Ureter (tissue), 1 donor: ENCODE measurements around the gene RASA3. TPM values are rescaled to one million over a fixed set of nuclear protein-coding genes. Genes with fewer than 3 reads are reported as not detected.

Experiments used
- DNase-seq: peaks from one replicate; pipeline ENCODE4 v3.0.0-alpha.2; 2020; ENCODE audit warnings: low spot score
- total RNA-seq: library from RNA; stranded (reverse); gene quantifications from one replicate; pipeline ENCODE4 v1.2.4, GENCODE V29; 2023
- donor health status: DM: yes; HTN: yes; CAD: no.

Gene RASA3
- total RNA-seq, 1 donor from 2014 or later = 22.4 TPM

GRCh38 chr13:114007566-114007965, 124.9 kb downstream of the RASA3 start:
- DNase-seq = no peak

DNA sequence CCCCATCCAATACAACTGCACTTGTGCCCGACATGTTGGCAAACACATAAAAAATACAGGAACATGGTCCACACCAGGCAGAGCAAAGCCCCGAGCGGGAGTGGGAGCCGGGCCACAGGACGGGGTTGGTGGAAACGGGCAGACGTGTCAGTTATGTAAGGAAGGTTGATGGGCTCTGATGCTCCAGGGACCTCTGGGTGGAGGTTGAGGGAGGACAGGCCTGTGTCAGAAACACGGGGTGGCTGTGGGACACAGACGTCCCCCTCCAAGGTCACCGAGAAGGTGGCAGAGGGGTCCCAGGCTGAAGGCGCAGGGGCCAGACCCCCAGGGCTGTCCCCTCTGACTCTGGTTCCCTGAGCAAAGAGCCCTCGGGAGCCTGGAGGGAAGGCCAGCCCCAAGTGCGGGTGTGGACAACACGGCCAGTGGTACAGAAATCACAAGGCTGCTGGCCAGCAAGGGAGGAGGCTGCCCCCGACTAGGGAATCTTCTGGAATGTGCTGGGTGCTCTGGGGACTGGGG, 127.2 kb downstream of the RASA3 start:
- DNase-seq = no peak

GRCh38 chr13:114004420-114005205, 127.8 kb downstream of the RASA3 start:
- no peak for DNase-seq

DNA sequence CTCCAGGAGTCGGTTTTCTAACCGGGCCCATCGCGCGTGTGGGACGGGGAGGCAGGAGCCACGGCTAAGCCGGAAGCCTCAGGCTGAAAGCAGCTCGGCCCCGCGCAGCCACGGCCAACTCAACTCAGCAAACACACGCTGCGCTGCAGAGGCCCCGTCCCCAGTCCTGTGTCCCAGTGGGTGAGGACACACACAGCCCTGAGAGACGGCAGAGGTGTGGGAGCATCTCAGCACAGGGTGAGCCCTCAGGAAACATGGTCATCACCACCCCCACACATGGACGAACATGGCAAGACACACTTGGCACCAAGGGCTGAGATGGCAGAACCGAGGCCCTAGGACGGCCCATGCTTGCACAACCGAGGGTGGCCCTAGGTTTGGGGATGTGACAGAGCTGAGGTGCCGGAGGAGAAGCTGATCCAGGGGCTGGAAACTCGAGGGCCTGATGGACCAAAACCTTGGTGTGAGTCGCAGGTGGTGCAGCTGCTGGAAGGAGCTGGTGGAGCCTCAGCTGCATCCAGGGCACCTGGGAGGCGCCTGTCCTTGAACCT, 129.6 kb downstream of the RASA3 start:
- DNase-seq = no peak

DNA sequence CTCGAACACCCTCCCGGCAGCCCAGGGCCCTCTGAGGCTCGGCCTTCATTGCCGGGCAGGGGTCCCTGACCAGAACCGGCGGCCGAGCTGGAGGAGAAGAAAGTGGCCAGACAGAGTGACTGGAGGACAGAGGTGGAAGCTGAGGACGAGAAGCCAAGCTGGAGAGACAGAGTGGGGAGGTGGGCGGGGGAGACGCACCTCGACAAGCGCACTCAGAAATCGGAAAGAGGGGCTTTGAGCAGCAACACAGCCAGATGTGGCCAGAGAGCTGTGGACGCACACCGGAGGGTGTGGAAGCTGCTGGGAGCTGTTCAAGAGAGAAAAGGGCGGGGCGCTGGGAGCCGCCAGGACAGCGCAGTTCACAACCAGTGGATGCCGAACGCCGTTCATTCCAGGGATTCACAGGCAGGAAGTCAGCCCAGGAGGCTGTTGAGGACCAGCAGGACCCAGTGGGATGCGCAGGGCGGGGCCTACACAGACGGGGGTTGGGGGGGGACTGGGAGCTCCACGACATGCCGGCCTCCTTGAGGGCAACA, 130.3 kb downstream of the RASA3 start:
- DNase-seq = no peak

- DNase-seq = no peak
These were observed 131.0 kb downstream of the RASA3 start for GRCh38 chr13:114001331-114002008.

- DNase-seq = no peak
These were observed 132.0 kb downstream of the RASA3 start for GRCh38 chr13:114000151-114001040.

- no peak for DNase-seq
These were observed 132.9 kb downstream of the RASA3 start for GRCh38 chr13:113999618-113999910.

GRCh38 chr13:113998781-113999617, 133.4 kb downstream of the RASA3 start:
- DNase-seq = no peak

DNA sequence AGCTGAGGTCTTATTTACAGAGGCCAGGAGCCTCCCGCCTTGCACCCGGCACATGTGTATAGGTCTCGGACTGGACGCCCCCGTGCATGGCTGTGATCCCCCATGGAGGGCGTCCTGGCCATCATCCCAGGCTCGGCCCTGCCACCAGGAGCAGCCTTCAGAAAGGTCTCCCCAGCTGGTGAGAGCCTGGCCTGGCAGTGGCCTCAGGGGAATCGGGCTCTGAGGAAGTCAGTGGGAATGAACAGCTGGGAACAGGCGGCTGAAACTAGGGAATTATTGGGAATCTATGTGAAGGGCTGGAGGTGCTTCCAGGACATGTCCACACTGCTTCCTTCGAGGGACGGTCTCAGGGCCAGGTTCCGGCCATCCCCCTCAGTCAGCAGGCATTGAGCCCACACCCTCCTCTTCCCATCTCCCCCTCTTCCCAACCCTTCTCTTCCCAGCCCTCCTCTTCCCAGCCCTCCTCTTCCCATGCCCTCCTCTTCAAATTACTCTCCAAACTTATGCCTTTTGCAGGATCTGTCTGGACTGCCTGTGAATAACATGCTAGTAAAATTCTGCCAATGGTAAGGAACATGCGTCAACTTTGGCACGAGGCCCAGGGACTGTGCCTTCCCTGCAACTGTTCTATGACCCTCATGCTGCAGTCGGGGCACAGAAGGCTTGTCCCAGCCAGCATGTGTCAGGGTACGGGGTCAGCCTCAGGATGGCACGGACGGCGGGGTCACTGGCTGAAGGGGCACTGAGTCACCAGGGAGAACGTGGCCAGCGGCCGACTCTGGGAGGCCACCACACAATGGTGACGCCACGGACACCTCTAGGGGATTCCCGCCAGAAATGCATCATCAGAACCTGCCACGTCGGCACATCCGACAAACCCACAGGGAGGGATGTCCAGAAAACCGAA, 134.3 kb downstream of the RASA3 start:
- no peak for DNase-seq

DNA sequence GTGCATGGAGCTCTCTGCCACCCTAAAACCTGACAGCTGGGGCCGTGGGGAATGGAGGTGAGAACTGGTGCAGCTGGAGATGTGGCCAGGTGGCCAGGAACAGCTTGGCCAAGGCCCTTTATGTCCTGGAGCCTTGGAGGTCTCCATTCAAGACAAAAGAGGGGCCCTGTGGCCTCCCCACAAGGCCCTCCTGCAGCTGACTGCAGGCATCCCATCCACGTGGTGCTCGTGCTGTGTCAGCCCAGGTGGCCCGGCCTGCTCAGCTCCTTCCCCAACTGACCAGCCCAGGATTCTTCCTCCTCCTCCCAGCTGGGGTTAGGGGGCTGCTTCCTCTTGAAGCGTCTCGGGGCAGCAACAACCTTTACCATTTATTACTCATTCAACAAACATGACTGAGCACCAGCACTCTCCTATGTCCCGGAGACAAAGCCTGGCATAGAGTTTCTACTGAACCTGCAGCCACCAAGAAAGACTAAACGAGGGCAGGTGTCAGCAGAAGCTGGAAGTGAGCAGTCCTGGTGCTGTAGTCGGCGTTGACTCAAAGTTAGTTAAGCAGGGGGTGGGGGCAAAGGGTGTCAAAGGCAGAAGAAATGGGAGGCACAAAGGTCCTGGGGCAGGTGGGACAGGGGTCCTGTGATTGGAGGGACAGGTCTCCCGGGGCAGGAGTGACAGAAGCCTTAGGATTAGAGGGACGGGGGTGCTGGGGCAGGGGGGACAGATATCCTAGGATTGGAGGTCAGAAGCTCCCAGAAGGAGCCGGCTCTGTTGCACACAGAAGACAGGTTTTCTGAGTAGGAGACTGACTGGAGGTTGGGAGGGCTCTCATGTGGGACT, 135.3 kb downstream of the RASA3 start:
- DNase-seq = no peak

- no peak for DNase-seq
These were observed 136.1 kb downstream of the RASA3 start for GRCh38 chr13:113996081-113996911.

DNA sequence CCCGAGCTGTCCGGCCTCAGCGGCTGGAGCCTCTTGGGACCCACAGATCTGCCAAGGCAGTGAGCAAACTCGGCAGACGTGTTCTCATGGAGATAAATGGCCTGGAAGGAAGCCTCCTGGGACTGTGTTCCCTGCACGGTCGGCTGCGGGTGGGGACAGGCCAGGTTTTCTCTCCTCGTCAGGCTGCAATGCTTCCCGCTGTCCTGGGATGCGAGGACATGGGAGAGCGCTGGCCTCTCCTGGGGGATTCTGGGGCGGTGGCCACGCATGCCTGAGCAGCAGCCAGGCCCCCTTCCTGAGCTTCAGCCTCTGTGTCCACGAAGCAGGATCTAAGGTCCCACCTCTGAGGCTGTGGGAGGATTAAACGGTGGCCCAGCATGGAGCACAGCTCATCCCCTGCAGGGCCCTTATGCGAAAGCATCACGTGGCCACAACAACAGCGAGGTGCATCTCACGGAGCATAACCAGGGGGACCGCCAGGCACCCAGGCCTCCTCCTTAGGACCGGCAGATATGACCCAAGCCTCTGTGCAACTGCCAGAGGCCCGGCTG, 137.3 kb downstream of the RASA3 start:
- no peak for DNase-seq

GRCh38 chr13:113992276-113993005, 140.0 kb downstream of the RASA3 start:
- no peak for DNase-seq

DNA sequence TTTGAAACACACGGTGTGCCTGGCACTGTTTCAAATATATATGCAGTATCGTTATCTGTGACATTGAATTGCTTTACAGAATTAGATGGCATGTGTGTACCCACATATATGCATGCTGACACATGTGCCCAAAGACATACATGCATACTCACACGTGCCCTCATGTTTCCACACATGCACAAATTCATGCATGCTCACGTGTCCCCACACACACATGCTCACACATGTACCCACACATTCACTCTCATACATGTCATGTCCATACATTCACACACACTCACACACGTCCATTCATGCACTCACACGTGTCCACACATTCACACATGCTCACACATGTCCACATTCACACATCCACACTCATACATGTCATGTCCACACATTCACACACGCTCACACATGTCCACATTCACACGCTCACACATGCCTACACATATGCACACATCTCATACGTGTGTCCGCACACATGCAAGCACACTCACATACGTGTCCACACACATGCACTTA, 140.7 kb downstream of the RASA3 start:
- no peak for DNase-seq

DNA sequence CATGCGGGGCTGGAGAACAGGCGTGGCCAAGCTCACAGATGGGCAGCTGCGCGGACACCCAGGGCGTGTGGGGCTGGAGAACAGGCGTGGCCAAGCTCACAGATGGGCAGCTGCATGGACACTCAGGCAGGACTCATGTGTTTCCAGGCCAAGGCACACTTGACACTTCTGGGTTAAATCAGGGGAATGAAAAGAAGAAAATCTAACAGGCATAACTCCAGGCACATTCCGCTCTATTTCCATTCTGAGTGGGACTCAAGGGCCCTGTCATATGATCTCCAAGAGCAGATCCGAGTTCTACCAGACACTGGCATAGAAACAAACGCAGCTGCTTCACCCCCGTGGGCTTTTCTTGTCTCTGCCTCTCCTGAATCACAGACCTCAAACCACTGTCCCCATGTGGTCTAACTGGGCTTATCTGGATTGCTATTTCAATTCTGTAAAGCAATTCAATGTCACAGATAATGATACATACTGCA, 141.2 kb downstream of the RASA3 start:
- DNase-seq = no peak
